NCI-H446 (cell line): ENCODE results near the gene DNAJB14.

ENCODE experiments used
- DNase-seq, 2 experiments: peaks; one replicate each; lab custom pipeline; 2025; lab: John Stamatoyannopoulos, UW

Gene DNAJB14

GRCh38 chr4:99945718-99946355 is 581 bp downstream of the DNAJB14 start:
- DNase-seq, result peak in 1 of 2 experiments; percentile 28

- no peak for DNase-seq
Measured at GRCh38 chr4:99943904-99944437, 2.4 kb downstream of the DNAJB14 start.

- no peak for DNase-seq
Measured at GRCh38 chr4:99938243-99938753, 8.1 kb downstream of the DNAJB14 start.

- no peak for DNase-seq
Measured at GRCh38 chr4:99934891-99935290, 11.5 kb downstream of the DNAJB14 start.

GRCh38 chr4:99927566-99927965 is 18.9 kb downstream of the DNAJB14 start:
- no peak for DNase-seq

- DNase-seq, result no peak
Measured at GRCh38 chr4:99921174-99921573, 25.2 kb downstream of the DNAJB14 start.

- DNase-seq, result no peak
Measured at GRCh38 chr4:99918656-99919055, 27.8 kb downstream of the DNAJB14 start.

GRCh38 chr4:99917575-99917974 is 28.8 kb downstream of the DNAJB14 start:
- no peak for DNase-seq

GRCh38 chr4:99915449-99915848 is 31.0 kb downstream of the DNAJB14 start:
- no peak for DNase-seq

GRCh38 chr4:99894998-99895397 is 51.4 kb downstream of the DNAJB14 start:
- no peak for DNase-seq

GRCh38 chr4:99894161-99894997 is 52.0 kb downstream of the DNAJB14 start, which contains the start of gene LAMTOR3:
Gene LAMTOR3, minus strand, starts transcription at chr4:99894427. Its CDS starts 464 bp downstream, at chr4:99893963.
- DNase-seq, result peak; percentile 58 to 90

- DNase-seq, result no peak
Measured at GRCh38 chr4:99893839-99894160, 52.6 kb downstream of the DNAJB14 start.

- no peak for DNase-seq
Measured at GRCh38 chr4:99893029-99893428, 53.4 kb downstream of the DNAJB14 start.

GRCh38 chr4:99891351-99891750 is 55.1 kb downstream of the DNAJB14 start:
- no peak for DNase-seq

- no peak for DNase-seq
Measured at GRCh38 chr4:99887837-99888236, 58.6 kb downstream of the DNAJB14 start.

GRCh38 chr4:99886146-99886545 is 60.3 kb downstream of the DNAJB14 start:
- no peak for DNase-seq

GRCh38 chr4:99885687-99886086 is 60.7 kb downstream of the DNAJB14 start:
- no peak for DNase-seq

- DNase-seq, result peak in 1 of 2 experiments; percentile 58
Measured at GRCh38 chr4:99885063-99885664, 61.3 kb downstream of the DNAJB14 start.

- DNase-seq, result no peak
Measured at GRCh38 chr4:99879458-99879857, 67.0 kb downstream of the DNAJB14 start.

- no peak for DNase-seq
Measured at GRCh38 chr4:99878604-99879003, 67.8 kb downstream of the DNAJB14 start.

- DNase-seq, result no peak
Measured at GRCh38 chr4:99876946-99877345, 69.5 kb downstream of the DNAJB14 start.

GRCh38 chr4:99875071-99875470 is 71.3 kb downstream of the DNAJB14 start:
- DNase-seq, result no peak

GRCh38 chr4:99872570-99872969 is 73.8 kb downstream of the DNAJB14 start:
- DNase-seq, result no peak
